ENCODE measurements around the gene ERC2.

Gene ERC2

DNA sequence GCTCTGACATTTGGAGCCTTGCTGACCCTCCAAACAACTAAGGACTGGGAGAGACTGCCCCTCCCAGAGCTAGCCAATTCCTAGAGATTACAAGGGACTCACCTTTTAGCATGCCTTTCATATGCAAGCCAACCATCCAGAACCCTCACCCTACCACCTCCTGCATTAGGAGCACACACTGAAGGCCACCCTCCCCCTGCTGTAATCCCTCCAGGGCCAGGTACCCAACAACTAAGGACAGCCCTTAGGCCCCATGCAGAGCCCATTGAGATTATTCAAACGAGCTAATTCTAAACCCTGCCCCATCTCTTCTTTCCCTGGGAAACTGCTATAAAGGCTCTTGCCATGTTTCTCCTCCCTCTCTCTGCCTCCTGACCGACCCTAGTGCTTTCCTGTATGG lies 352.6 kb downstream of the ERC2 start:
- H3F3A ChIP-seq (ENCODE audit: insufficient read depth, low read length), result no peaks in the 10 kb centered on the region
- no peaks in the 10 kb centered on the region for H3K27me3 ChIP-seq (ENCODE audit: insufficient read depth, low read length)
- no peak overlapping the region for H3K4me3 ChIP-seq (ENCODE audit: low read depth, low read length, poor library complexity, severe bottlenecking)
- H3K4me2 ChIP-seq (ENCODE audit: low read length), result no peak overlapping the region
- H3K4me1 ChIP-seq (ENCODE audit: insufficient read depth, low read length, severe bottlenecking), result no peaks in the 10 kb centered on the region
- H3K9me3 ChIP-seq (ENCODE audit: low read length), result no peaks in the 10 kb centered on the region
- no peaks in the 10 kb centered on the region for H3K9me2 ChIP-seq (ENCODE audit: low read depth, low read length)
- no peaks in the 10 kb centered on the region for H4K20me1 ChIP-seq (ENCODE audit: insufficient read depth, low read length)
- H2AFZ ChIP-seq (ENCODE audit: low read length), result no peak overlapping the region
- H3K27ac ChIP-seq (ENCODE audit: low read depth, low read length, poor library complexity, severe bottlenecking), result no peak overlapping the region
- no peak overlapping the region for H3K9ac ChIP-seq (ENCODE audit: low read length)
- TF ChIP-seq EZH2 (IDR thresholded peaks at IDR 0.05; ENCODE audit: borderline replicate concordance, low read length), result no peak
- TF ChIP-seq, protein P1, sequence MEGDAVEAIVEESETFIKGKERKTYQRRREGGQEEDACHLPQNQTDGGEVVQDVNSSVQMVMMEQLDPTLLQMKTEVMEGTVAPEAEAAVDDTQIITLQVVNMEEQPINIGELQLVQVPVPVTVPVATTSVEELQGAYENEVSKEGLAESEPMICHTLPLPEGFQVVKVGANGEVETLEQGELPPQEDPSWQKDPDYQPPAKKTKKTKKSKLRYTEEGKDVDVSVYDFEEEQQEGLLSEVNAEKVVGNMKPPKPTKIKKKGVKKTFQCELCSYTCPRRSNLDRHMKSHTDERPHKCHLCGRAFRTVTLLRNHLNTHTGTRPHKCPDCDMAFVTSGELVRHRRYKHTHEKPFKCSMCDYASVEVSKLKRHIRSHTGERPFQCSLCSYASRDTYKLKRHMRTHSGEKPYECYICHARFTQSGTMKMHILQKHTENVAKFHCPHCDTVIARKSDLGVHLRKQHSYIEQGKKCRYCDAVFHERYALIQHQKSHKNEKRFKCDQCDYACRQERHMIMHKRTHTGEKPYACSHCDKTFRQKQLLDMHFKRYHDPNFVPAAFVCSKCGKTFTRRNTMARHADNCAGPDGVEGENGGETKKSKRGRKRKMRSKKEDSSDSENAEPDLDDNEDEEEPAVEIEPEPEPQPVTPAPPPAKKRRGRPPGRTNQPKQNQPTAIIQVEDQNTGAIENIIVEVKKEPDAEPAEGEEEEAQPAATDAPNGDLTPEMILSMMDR (IDR thresholded peaks at IDR 0.05; ENCODE audit: low read length), result no peak
- no peaks in the 10 kb centered on the region for H3K36me3 ChIP-seq (ENCODE audit: insufficient read depth, low read length)
- no peaks in the 10 kb centered on the region for H3K79me2 ChIP-seq (ENCODE audit: insufficient read depth, low read length)

DNA sequence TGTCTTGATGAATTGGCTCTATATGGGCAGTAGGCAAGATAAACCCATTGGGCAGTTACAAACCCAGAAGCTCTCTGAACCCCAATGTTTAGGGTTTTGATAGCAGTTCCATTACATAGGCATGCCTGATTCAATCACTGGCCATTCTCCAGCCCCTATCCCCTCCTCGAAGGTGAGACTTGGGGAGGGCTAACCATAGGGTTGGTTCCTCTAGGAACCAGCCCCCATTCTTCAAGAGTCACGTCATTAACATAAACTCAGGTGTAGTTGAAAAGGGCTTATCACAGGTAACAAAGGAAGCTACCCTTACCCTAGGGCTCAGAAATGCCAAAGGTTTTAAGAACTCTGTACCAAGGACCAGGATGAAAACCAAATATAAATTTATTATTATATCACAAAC lies 353.1 kb downstream of the ERC2 start:
- H3K9ac ChIP-seq (ENCODE audit: low read length), result no peak overlapping the region
- H3K79me2 ChIP-seq (ENCODE audit: insufficient read depth, low read length), result no peaks in the 10 kb centered on the region
- no peaks in the 10 kb centered on the region for H3K4me1 ChIP-seq (ENCODE audit: insufficient read depth, low read length, severe bottlenecking)
- no peaks in the 10 kb centered on the region for H4K20me1 ChIP-seq (ENCODE audit: insufficient read depth, low read length)
- no peaks in the 10 kb centered on the region for H3K27me3 ChIP-seq (ENCODE audit: insufficient read depth, low read length)
- H3K36me3 ChIP-seq (ENCODE audit: insufficient read depth, low read length), result no peaks in the 10 kb centered on the region
- H3K9me2 ChIP-seq (ENCODE audit: low read depth, low read length), result no peaks in the 10 kb centered on the region
- H3K27ac ChIP-seq (ENCODE audit: low read depth, low read length, poor library complexity, severe bottlenecking), result no peak overlapping the region
- no peak overlapping the region for H3K4me2 ChIP-seq (ENCODE audit: low read length)
- H3K4me3 ChIP-seq (ENCODE audit: low read depth, low read length, poor library complexity, severe bottlenecking), result no peak overlapping the region
- H2AFZ ChIP-seq (ENCODE audit: low read length), result no peak overlapping the region
- H3K9me3 ChIP-seq (ENCODE audit: low read length), result no peaks in the 10 kb centered on the region
- TF ChIP-seq, protein P1 (IDR thresholded peaks at IDR 0.05; ENCODE audit: low read length), result no peak
- no peak for TF ChIP-seq EZH2 (IDR thresholded peaks at IDR 0.05; ENCODE audit: borderline replicate concordance, low read length)
- H3F3A ChIP-seq (ENCODE audit: insufficient read depth, low read length), result no peaks in the 10 kb centered on the region

DNA sequence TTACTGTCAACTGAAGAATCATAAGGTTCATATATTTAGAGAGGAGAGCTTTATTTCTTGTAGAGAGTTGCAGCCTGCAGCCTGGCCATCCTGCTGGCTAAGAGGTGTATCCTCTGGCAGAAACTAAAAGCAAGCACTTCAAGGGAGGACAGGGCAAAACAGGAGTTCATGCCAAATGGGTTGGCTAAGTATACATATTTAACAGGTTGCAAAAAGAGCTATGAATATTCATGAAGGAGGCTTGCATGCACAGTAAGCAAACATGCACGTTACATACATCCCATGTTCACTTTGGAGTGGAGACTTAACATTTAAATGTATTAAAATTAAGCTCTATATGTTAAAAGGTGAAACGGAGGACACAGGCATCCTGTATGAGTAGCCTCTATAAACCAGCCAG lies 354.4 kb downstream of the ERC2 start:
- H2AFZ ChIP-seq (ENCODE audit: low read length), result no peak overlapping the region
- no peaks in the 10 kb centered on the region for H3K4me1 ChIP-seq (ENCODE audit: insufficient read depth, low read length, severe bottlenecking)
- TF ChIP-seq EZH2 (IDR thresholded peaks at IDR 0.05; ENCODE audit: borderline replicate concordance, low read length), result no peak
- TF ChIP-seq, protein P1 (IDR thresholded peaks at IDR 0.05; ENCODE audit: low read length), result no peak

More for the DNA sequence above, 354.4 kb downstream of the ERC2 start:
- no peaks in the 10 kb centered on the region for H3K36me3 ChIP-seq (ENCODE audit: insufficient read depth, low read length)
- no peaks in the 10 kb centered on the region for H4K20me1 ChIP-seq (ENCODE audit: insufficient read depth, low read length)
- no peaks in the 10 kb centered on the region for H3K9me2 ChIP-seq (ENCODE audit: low read depth, low read length)
- H3K9me3 ChIP-seq (ENCODE audit: low read length), result no peaks in the 10 kb centered on the region
- no peak overlapping the region for H3K9ac ChIP-seq (ENCODE audit: low read length)
- H3K27ac ChIP-seq (ENCODE audit: low read depth, low read length, poor library complexity, severe bottlenecking), result no peak overlapping the region
- no peak overlapping the region for H3K4me3 ChIP-seq (ENCODE audit: low read depth, low read length, poor library complexity, severe bottlenecking)
- H3K79me2 ChIP-seq (ENCODE audit: insufficient read depth, low read length), result no peaks in the 10 kb centered on the region
- H3K27me3 ChIP-seq (ENCODE audit: insufficient read depth, low read length), result no peaks in the 10 kb centered on the region
- H3K4me2 ChIP-seq (ENCODE audit: low read length), result no peak overlapping the region
- H3F3A ChIP-seq (ENCODE audit: insufficient read depth, low read length), result no peaks in the 10 kb centered on the region
